SK-N-MC (cell line): ENCODE results near the gene FBXL17.

Source experiments
- EZH2 ChIP-seq: fragments of 200-600 bp; sonication (generic); IDR thresholded peaks from one replicate; pipeline ENCODE4 v1.6.1; 2017; ENCODE audit warnings: antibody characterized with exemption
- POLR2AphosphoS5 ChIP-seq: IDR thresholded peaks from 2 replicates; pipeline ENCODE4 v1.6.1; 2012; ENCODE audit warnings: mild to moderate bottlenecking, low read depth, low read length, borderline replicate concordance

- TF ChIP-seq POLR2AphosphoS5 (no peak), EZH2 (no peak)
Measured at GRCh38 chr5:108361771-108362170, 20.1 kb downstream of the FBXL17 start.
